Sigmoid colon (tissue), 4 donors: Measurements from ENCODE around the gene ZNF200.

Source experiments
- CTCF ChIP-seq, 4 experiments: fragments of 450-650 bp in 3 of 4; fragments of 200-600 bp in 1 of 4; IDR thresholded peaks; one replicate each; pipeline ENCODE4 v1.5.1; 2016 to 2019; ENCODE audit warnings: antibody characterized with exemption in 4 of 4, mild to moderate bottlenecking in 3 of 4, moderate library complexity in 2 of 4
- EP300 ChIP-seq, 4 donors: sonication (generic); formaldehyde crosslinking; IDR thresholded peaks; one replicate each; pipeline ENCODE4 v1.6.1; 2017; ENCODE audit warnings: antibody characterized with exemption in 4 of 4
- POLR2A ChIP-seq, 2 donors: fragments of 450-650 bp; IDR thresholded peaks; one replicate each; pipeline ENCODE4 v1.6.1; 2016; ENCODE audit warnings: antibody characterized with exemption in 2 of 2, mild to moderate bottlenecking in 2 of 2, moderate library complexity in 2 of 2

- no peak for TF ChIP-seq CTCF (IDR thresholded peaks at IDR 0.05)
- no peak for TF ChIP-seq EP300 (IDR thresholded peaks at IDR 0.05)
- no peak for TF ChIP-seq POLR2A (IDR thresholded peaks at IDR 0.05)
Observed at GRCh38 chr16:3192476-3193019, 42.4 kb downstream of the ZNF200 start.
